Hematopoietic multipotent progenitor cell treated with erythropoietin and hydrocortisone succinate and interleukin-3 and kit ligand, for 15 days (in vitro differentiated cells): ENCODE data around the gene FREM3.
A peak's percentile ranks its signal among the peaks of the same experiment; 100 is the strongest.
"Not testable (repeated sequence)": the region's sequence is repeated elsewhere in the genome, so short reads cannot be mapped to it uniquely, and the experiment has no call there.

Source experiments
- DNase-seq: peaks from one replicate; pipeline ENCODE4 v3.0.0-alpha.2; 2015; ENCODE audit warnings: low spot score

FREM3 gene

GRCh38 chr4:143575331-143575730, 125.1 kb downstream of the FREM3 start:
- peak; percentile 57 for DNase-seq

GRCh38 chr4:143564472-143564871, 136.0 kb downstream of the FREM3 start:
- DNase-seq: no peak

GRCh38 chr4:143559757-143560147, 140.7 kb downstream of the FREM3 start:
- no peak for DNase-seq

- DNase-seq: peak; percentile 61
Observed at GRCh38 chr4:143558823-143559756, 141.4 kb downstream of the FREM3 start.

GRCh38 chr4:143558286-143558685, 142.2 kb downstream of the FREM3 start:
- no peak for DNase-seq

GRCh38 chr4:143555676-143556075, 144.8 kb downstream of the FREM3 start:
- no peak for DNase-seq

GRCh38 chr4:143554728-143555597, 145.5 kb downstream of the FREM3 start:
- DNase-seq: no peak

GRCh38 chr4:143549928-143550327, 150.5 kb downstream of the FREM3 start:
- DNase-seq: no peak

- DNase-seq: no peak
Observed at GRCh38 chr4:143539670-143540023, 160.8 kb downstream of the FREM3 start.

GRCh38 chr4:143538979-143539669, 161.4 kb downstream of the FREM3 start:
- no peak for DNase-seq

- no peak for DNase-seq
Observed at GRCh38 chr4:143531788-143532491, 168.5 kb downstream of the FREM3 start.

- peak; percentile 32 for DNase-seq
Observed at GRCh38 chr4:143531380-143531779, 169.1 kb downstream of the FREM3 start.

- not testable (repeated sequence) for DNase-seq
Observed at GRCh38 chr4:143528046-143528445, 172.4 kb downstream of the FREM3 start.
